NCI-H345 treated with DMSO at 0.1 percent for 48 hours (cell line): ENCODE results near the gene CXCL12.

Experiments used
- DNase-seq: peaks from one replicate; lab custom pipeline; 2025; ENCODE audit not compliant: unreplicated experiment; lab: John Stamatoyannopoulos, UW

CXCL12 gene

GRCh38 chr10:44364566-44364965 is 20.3 kb downstream of the CXCL12 start:
- no peak for DNase-seq

- DNase-seq = no peak
Observed at GRCh38 chr10:44363716-44364115, 21.2 kb downstream of the CXCL12 start.

DNA sequence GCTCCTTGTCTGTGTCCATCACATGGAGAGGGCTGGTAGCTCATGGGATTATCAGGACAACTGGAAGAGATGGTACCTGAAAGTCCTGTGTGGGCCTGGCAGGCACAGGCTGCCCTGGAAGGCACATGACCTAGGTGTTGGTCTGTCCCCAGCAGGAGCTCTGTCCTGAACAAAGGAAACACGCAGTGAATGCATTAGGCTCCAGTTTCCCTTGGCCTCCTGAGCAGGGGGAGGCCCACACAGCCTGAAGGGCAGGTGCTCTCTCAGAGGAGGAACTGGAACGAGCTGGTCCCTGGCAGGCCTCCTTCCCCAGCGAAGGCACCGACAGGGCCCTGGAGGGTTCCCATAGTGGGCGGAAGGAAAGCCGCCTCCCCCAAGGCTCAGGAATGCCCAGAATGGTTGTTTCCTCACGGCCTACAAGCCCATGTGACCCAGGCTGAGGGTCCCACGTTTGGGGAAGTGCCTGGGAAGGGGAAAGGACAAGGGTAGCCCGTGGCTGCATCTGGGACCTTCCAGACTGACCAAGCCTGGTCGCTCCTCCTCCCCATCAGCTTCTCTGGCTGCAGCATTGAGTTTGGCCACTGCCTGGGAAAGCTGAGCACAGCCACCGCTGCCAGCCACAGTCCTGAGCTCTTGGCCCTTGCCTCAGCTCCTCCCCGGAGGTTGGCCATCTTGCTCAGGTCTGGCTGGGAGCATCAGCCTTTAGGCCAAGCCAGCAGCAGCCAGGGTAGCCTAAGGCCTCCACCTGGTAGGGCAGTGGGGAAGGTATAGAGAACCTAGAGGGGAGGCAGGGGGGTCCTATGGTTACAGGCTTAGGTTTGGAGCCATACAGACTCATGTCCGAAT is 21.8 kb downstream of the CXCL12 start:
- DNase-seq = no peak

GRCh38 chr10:44361109-44361508 is 23.8 kb downstream of the CXCL12 start:
- DNase-seq = no peak

DNA sequence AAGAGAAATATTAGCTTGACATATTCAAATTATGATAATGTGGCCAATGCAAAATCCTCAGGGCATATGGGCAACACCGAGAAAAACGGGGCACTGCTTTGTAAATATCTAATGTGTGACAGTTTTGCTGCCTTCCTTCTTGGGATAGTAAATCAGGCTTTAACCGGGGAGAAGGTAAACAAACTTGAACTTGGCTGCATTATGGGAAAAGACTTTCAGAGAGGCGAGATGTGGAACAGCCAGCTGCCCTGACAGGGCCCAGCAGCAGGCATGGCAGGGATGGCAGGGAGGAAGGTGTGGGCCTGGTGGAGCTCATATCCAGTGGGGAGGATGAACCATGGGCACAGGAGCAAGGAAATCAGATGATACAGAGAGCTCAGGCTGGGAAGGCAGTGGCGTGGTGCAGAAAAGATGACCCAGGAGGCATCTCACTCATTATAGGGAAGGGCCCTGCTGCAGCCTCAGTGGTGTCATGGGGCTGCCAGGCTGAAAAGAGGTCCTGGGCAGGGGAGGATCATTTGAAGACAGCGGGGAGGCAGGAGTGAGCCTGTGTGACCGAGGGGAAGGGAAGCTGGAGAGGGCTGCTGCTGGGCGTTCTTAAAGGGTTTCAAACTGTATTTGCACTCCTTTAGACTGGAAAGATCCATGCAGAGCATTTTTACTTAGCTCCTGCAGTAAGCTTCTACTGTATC is 26.7 kb downstream of the CXCL12 start:
- no peak for DNase-seq

DNA sequence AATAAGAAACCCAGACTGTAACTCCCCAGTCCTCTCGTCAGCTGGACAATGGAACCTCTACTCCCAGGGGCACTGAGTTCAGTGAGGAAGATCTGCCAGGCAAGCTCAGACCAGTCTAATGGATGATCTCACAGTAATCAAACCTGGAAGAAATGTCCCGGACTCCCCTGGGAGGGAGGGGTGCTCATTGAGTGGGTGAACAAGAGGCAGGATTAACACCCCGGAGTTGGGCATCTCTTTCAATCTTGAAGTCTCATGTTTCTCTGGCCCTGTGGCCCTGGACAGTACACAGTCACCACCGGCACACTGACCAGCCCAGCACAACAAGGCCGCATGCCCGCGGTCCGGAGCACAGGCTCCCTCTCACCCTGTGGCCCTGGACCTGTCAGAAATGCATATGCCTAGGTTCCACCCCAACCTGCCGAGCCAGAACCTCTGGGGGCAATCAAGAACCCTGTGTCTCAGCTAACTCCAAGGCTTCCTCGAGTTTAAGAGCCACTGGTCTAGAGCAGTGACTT is 27.8 kb downstream of the CXCL12 start:
- no peak for DNase-seq

DNA sequence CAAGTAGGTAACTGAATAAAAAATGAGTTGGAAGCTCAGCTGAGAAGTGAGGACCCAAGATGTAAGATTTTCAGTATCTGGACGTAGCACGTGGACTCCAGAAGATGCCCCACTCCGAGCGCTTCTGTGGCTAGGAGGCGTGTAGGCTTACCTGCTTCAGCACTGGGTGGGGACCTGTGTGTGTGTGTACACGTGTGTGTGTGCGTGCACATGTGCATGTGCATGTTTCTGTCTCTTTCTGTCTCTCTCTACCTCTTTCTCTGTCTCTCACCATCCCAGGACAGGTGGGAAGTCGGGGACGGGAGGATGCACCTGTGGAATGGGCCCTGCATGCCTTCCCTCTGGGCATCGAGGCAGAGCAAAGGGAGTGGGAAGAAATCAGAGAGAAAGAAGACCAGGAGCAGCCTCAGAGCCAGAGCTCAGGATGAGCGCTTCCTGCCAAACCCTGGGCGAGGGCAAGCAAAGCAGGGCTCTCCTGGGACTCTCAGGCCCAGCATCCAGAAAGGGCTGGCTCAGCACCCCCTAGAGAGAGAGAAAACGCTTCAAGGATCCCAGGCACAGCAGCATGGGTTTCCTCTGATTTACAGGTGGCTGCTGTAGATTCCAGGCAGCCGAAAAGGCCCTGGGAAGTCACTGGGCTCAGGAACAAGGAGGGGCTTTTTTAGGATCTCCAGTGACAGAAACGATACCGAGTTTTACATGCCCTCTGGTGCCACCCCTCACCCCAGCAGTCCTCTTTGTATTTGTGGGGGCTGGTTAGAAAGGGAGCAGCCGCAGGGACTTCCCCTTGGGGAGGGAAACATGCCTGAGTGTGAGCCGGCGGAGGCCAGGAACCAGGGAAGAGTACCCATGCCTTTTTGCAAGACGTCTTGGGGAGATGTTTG is 28.5 kb downstream of the CXCL12 start:
- DNase-seq = no peak

DNA sequence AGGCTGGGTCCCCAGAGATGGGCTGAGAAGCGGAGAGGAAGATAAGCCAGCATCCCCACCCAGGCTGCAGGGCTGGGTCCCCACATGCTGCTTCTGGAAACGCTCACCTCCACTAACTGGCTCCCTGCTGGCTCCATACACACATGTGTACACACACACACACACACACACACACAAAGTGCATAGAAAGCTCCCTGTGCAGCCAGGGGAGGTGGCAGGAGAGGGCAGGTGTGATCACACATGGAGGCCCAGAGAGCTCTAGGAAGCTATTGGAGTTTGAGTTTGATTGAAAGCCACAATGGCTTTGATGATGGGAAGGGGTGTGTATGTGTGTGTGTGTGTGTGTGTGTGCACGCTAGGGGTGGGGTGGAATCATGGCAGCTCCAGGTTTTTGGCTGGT is 29.3 kb downstream of the CXCL12 start:
- no peak for DNase-seq

- no peak for DNase-seq
Observed at GRCh38 chr10:44354771-44355170, 30.1 kb downstream of the CXCL12 start.

DNA sequence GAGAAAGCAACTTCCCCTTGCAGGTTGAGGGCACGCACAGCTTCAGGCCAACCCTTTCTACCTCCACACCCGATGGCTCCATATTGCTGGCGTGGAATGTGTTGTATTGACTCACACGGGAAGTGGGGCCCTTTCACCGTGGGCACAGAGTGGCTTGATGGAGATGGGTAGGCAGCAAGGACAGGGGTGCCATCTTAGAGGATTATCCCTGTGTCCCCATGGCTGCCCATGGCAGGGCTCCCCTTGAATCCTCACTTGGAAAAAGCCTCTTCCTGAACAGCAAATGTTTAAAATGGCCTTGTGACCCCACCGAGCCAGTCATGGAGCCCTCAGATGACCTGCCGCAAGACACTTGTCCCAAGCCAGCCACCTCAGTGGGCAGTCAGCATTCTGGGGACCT is 31.2 kb downstream of the CXCL12 start:
- no peak for DNase-seq

- no peak for DNase-seq
Observed at GRCh38 chr10:44353128-44353390, 31.8 kb downstream of the CXCL12 start.

DNA sequence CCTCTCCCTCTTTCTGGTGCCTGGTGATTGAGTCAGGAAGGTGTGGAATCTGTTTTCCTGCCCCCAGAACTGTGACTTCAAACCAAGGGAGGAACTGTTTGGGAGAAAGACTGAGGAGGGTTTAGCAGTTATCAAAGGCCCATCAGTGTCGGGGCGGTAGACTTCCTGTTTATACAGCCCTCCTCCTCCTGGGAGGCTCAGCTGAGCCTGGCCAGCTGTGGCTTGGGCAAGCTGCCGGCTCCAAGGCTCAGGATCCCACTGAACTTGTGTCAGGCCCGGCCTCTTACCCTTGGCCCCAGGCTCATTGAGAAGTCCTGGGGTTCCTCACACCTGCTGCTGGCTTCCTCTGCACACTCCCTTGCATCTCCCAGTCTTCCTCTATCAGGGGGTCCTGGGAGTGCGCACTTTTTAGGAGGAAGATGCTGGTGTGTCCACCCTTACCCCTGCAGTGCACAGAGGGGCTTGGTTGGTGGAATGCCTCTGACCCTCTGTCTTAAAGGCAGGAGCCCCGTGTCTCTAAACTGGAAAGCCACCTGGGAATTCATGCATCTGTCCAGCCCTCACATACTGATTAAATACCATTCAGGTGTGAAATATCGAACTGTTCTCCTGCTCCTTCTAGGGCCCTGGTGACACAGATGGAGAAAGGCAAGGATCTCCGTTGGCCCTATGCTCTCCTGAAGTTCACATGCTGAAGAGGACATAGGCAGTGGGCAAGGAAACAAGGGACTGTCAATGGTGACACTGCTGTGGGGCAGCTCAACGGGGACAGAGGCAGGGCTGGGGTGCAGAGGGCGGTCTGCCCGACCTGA is 32.4 kb downstream of the CXCL12 start:
- no peak for DNase-seq

DNA sequence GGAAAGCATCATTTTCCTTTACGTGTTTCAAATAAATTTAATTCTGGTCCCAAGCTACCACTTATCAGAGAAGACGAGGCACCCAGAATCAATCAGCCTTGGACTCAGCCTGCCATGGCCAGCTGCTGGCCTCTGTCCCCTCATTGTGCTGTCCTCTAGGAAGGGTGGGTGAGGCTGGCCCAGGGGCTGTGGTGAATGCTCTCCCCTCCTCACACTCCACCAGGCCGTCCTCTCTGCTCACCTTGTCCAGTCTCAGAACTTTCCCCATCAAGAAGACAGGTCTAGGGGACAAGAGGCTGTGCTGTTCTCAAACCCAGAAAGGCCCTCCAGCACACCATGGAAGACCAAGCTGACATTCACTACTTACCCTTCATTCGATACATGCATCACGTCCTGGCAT is 36.4 kb downstream of the CXCL12 start:
- no peak for DNase-seq

DNA sequence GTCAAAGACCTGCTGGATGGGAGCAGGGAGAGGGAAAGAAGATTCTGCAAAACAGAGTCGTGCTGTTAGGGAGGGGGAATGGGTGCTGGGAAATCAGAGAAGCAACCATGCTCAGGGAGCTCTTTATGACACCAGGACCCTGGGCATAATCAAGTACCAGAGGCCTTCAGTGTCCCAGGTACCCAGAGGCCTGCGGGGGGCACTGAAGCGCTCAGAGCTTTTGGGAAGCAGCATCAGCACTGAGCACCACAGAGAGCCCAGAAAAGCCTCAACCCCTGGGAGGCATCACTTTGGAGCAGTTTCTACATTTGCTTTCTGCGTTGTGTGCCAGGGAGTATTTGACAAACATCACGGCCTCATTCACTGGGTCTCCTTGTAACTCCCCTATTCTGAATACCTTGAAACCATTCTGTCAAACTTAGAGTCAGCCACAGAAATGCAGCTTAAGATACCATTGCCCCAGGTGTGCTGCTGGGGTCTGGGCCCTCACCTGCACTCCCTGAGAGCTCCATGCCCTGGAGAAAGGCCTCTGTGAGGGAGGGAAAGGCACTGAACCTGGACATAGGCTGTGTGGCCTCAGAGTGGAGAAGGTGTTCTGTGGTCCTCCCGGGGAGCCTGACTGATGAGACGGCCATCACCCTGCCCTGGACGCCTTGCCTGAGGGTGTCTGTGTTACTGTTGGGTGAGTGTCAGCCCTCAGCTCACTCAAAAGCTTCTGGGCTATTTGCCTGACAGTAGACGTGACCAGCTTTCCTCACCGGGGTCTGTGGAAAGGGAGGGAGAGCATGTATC is 37.1 kb downstream of the CXCL12 start:
- DNase-seq = no peak

- DNase-seq = no peak
Observed at GRCh38 chr10:44344727-44345126, 40.2 kb downstream of the CXCL12 start.

GRCh38 chr10:44343843-44344242 is 41.1 kb downstream of the CXCL12 start:
- DNase-seq = no peak

GRCh38 chr10:44341886-44342285 is 43.0 kb downstream of the CXCL12 start:
- no peak for DNase-seq

DNA sequence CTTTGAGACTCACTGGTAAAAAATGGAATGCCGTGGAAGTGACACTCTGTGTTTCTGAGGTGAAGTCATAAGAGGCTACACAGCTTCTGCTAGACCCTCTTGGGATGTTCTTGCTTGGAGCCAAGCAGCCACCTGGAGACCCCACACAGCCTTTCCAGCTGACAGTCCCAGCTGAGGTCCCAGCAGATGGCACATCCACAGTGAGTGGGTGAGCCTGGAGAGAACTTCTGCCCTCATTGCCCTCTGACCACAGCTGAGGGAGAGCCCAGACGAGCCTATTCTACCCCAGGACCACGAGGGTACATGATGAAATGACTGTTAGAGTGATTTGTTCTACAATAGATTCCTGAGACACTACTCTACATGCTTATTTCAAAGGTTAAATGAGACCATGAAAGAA is 44.3 kb downstream of the CXCL12 start:
- DNase-seq = no peak

GRCh38 chr10:44339218-44339617 is 45.7 kb downstream of the CXCL12 start:
- no peak for DNase-seq

GRCh38 chr10:44337081-44337480 is 47.8 kb downstream of the CXCL12 start:
- no peak for DNase-seq
